HG02759 (cell line): ENCODE data around the gene ARHGAP29.

Experiments
- ATAC-seq: cut with Tn5 transposase; IDR thresholded peaks from one replicate; pipeline ENCODE4 v1.9.1; 2021; ENCODE audit warnings: mild to moderate bottlenecking, moderate library complexity; ENCODE audit not compliant: unreplicated experiment

The ARHGAP29 gene

DNA sequence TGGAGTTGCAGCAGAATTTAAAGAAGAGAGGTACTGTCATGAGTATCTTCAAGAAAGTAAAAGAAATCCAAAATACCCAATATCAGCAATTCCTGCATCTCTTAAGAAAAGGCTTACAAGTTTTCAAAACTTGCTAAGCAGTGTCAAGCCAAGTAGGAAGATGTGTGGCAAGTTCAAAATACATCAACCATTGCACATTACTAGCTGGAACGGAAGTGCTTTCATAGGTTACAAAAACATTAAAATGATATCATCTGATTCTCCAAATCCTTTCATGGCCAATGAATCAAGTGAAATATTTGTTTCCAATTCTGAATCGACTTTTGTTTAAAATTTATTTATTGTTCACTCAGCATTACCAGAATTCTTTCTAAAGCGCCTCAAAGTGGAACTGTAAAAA, 110.7 kb downstream of the ARHGAP29 start:
- ATAC-seq, result no peak

DNA sequence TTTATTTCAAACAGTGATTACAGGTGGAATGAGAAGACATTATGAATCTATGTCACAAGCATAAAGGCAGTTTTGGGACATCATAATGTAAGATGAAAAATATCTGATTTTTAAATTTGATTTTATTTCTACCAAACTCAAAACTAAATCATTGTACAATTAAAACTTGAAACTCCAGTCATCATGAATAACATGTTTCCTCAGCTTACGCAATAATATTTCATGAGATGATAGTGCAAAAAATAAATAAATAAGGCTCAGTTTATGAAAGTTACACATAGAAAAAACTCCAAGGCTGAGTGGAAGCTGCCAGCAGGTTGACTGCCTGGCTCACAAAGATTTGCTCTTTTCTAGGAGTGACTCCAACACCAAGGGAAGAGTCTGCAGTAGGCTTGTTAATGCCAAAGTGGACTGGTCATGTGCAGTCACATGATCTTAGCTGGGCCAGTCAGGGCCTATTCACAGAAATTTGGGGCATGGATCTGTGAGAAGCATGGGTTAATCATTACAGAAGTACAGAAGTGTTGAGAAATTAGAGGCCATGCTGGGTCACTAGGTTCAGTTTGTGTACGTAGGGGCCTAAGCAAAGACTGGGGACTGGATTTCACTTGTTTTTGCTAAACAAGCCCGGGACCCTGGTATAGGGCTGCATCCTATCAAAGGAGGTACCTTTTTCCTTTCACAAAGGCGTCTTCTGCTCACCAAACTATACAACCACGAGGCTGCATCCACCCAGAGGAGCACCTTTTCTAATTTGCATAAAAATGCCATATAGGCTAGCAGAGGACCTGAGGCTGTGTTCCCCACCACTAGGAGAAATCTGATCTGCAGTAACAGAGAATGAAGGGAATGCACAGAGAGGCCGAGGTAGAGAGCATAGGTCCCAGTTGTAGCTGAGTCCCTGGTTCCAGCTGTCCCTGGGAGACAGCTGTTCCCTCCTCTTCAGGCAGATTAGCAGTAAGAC, 111.6 kb downstream of the ARHGAP29 start:
- no peak for ATAC-seq

DNA sequence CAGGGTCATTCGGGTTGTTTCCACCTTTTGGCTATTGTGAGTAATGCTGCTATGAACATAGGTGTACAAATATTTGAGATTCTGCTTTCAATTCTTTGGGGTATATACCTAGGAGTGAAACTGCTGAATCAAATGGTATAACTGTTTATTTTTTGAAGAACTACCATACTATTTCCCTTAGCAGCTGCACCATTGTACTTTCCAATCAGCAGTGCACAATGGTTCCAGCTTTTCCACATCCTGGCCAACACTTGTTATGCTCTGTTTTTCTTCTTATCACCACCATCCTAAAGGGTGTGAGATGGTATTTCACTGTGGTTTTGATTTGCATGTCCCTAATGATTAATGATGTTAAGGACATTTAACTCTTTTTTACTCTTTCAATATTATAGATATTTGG, 112.8 kb downstream of the ARHGAP29 start:
- no peak for ATAC-seq

DNA sequence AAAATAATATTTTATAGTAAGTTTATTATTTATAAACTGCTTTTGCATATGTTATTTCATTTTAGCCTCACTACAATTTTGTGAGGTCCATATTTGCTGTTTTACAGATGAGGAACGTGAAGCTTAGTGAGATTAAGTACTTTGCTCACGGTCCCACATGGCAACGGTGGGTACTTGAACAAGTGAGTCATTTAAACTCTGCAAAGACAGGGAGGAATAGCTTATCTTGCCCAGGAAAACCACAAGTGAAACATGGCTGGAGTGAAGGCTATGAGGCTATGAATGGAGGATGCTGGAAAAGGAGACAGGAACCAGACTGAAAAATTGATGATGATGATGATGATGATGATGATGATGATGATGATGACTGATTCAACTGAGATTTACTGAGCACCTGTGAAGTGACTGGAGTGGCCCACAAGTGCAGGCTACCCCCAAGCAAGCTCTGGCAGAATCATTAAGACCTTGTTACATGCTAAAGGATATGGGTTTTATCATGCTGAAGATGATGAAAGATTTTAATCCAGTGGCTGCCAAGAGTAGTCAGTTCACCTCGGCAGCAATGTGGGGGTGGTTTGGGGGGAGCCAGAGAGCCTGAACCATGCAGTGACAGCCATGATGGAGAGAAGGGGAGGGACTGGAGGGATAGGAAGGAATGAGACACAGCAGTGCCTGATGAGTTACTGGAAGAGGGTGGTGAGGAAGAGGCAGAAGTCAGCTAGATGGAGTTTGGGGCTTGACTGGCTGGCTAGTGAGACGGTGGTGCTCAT, 115.0 kb downstream of the ARHGAP29 start:
- ATAC-seq, result no peak
